ENCODE data around the gene ZNF837. TPM values are rescaled to one million over a fixed set of nuclear protein-coding genes. Genes with fewer than 3 reads are reported as not detected.

ZNF837 gene
- total RNA-seq, 1 experiment from 2014 or later: 3.3 TPM

DNA sequence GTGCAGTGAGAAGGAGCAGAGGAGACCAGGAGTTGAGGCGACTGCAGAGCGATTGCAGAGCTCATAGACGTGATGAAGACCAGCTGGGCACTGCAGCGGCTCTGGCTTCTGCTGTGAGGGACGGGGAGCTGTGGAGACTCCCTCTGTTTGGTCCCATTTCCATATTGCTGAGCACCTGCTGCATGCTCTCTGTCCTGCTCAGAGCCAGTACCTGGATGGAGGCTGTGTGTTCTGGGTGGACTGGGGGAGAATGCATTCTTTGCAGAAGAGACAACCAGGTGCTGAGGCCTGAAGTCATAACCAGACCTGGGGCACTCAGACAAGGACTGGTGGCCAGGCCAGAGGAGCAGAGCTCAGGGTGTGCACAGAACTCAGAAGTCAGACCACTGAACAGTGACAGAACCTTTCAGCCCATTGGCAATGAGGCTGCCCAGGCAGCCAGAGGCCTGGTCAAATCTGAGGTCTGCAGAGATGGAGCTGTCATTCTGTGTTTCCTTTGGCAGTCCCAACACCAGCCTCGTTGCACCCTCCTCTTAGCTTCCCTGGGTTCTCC lies 26.3 kb downstream of the ZNF837 start:
- BruUV-seq (replicated peaks): no TSS peak
- Histone ChIP-seq H3K4me1 (replicated peaks; ENCODE audit: insufficient read depth) (no peaks in the 10 kb centered on the region), H3K36me3 (ENCODE audit: low read depth) (no peaks in the 10 kb centered on the region), H3K27me3 (ENCODE audit: insufficient read depth, low read depth) (no peaks in the 10 kb centered on the region), H3K4me2 (no peak overlapping the region), H3F3A (ENCODE audit: insufficient read depth, low read depth) (no peaks in the 10 kb centered on the region), H4K20me1 (ENCODE audit: insufficient read depth) (no peaks in the 10 kb centered on the region), H3K9me3 (ENCODE audit: insufficient read depth, low read depth) (no peaks in the 10 kb centered on the region), H3K27ac (no peak overlapping the region), H2AFZ (no peak overlapping the region), H3K9me2 (ENCODE audit: insufficient read depth) (no peaks in the 10 kb centered on the region), H3K79me2 (ENCODE audit: low read depth) (no peaks in the 10 kb centered on the region), H3K4me3 (no peak overlapping the region)
- intact Hi-C loops (cut with micrococcal nuclease; ENCODE audit: unreplicated experiment): no loop called here
- POLR2A ChIA-PET (ENCODE audit: unreplicated experiment): no interaction called here
- DNase-seq: no peak
- no peak for TF ChIP-seq EZH2 (IDR thresholded peaks at IDR 0.05; ENCODE audit: low read depth)
- TF ChIP-seq, protein P1, sequence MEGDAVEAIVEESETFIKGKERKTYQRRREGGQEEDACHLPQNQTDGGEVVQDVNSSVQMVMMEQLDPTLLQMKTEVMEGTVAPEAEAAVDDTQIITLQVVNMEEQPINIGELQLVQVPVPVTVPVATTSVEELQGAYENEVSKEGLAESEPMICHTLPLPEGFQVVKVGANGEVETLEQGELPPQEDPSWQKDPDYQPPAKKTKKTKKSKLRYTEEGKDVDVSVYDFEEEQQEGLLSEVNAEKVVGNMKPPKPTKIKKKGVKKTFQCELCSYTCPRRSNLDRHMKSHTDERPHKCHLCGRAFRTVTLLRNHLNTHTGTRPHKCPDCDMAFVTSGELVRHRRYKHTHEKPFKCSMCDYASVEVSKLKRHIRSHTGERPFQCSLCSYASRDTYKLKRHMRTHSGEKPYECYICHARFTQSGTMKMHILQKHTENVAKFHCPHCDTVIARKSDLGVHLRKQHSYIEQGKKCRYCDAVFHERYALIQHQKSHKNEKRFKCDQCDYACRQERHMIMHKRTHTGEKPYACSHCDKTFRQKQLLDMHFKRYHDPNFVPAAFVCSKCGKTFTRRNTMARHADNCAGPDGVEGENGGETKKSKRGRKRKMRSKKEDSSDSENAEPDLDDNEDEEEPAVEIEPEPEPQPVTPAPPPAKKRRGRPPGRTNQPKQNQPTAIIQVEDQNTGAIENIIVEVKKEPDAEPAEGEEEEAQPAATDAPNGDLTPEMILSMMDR (conservative IDR thresholded peaks at IDR 0.05): no peak
- CTCF ChIA-PET: no interaction called here

DNA sequence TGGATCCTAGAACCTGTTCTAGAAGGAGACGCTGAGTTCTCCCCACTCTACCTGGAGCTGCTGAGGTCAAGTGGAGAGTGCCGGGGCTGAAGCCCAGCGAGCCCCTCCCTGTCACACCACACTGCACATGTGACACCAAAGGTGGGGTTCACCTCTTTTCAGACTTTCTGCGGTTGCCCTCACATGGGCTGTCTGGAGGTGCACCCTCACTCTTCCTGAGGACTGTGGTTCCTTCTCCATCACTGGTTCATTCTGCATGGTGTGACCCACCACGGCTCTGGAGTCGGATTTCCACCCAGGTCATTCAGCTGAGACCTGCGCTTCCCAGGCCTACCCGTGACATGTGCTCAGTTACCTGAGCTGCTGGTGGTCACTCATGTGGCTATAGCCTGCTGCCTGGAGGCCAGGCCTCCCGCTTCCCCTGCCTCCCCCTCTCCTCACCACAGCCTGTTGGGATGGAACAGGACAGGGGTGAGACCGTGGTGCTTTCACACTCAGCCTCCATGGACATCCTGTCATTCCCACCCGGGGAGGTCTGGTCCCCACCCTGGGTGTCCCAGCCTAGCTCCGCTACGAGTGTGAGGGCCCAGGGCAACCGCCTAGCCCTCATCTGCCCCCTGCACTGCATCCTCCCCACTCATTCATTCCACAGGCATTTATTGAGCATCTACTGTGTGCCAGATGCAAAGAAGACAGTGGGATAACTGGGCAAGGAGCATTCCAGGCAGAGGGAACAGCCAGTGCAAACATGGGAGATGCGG lies 26.9 kb downstream of the ZNF837 start:
- H3K36me3 ChIP-seq (ENCODE audit: low read depth): no peaks in the 10 kb centered on the region
- H3K4me3 ChIP-seq: no peak overlapping the region
- no peaks in the 10 kb centered on the region for H3K9me2 ChIP-seq (ENCODE audit: insufficient read depth)
- H3K27ac ChIP-seq: no peak overlapping the region
- no peaks in the 10 kb centered on the region for H3K27me3 ChIP-seq (ENCODE audit: insufficient read depth, low read depth)
- no peaks in the 10 kb centered on the region for H3K79me2 ChIP-seq (ENCODE audit: low read depth)
- H3K9me3 ChIP-seq (ENCODE audit: insufficient read depth, low read depth): no peaks in the 10 kb centered on the region
- TF ChIP-seq, protein P1 (conservative IDR thresholded peaks at IDR 0.05): no peak
- no peak for TF ChIP-seq EZH2 (IDR thresholded peaks at IDR 0.05; ENCODE audit: low read depth)
- H3K4me1 ChIP-seq (replicated peaks; ENCODE audit: insufficient read depth): no peaks in the 10 kb centered on the region
- intact Hi-C loops (cut with micrococcal nuclease; ENCODE audit: unreplicated experiment): no loop called here
- H2AFZ ChIP-seq: no peak overlapping the region
- H3K4me2 ChIP-seq: no peak overlapping the region
- no TSS peak for BruUV-seq (replicated peaks)
- H3F3A ChIP-seq (ENCODE audit: insufficient read depth, low read depth): no peaks in the 10 kb centered on the region
- POLR2A ChIA-PET (ENCODE audit: unreplicated experiment): no interaction called here
- no peaks in the 10 kb centered on the region for H4K20me1 ChIP-seq (ENCODE audit: insufficient read depth)
- no peak for DNase-seq
- CTCF ChIA-PET: no interaction called here

DNA sequence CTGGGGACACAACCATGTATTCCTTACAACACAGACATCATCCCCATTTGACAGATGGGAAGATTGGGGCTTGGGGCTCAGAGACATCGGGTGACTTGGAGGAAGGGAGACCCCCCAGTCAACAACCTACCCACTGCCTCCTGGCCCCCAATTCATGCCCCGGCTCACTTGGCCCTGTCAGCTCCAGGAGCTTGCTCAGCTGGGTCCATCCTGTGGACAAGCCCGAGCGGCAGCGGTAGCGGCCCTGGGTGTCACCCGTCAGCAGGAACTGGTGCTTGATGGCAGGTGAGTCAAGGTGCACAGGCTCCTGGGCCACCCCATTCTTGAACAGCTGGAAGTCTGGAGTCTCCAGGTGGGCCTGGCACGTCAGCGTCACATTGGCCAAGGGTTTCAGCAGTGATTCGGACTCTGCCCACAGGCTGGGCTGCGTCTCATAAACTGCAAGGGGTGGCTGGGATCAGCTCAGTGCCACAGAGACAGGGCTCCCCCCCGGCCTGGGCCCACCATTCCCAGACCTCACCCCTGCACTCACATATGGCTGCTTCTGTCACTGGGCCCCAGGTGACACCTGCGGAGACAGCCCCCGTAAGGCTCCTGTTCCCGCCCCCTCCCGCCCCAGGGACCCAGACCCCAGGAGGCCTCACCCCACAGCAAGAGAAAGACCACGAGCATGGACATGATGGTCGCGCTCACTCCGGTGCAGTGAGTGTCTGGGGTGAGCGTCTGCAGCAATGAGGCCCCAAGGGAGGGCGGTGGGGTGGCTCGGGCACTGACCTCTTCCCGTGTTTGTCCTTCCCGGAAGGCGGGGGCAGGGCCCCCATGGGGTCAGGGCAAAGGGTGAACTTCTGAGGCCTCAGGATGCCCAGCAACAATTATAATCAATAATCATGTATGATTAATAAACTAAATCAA lies 27.8 kb downstream of the ZNF837 start, which contains the start of gene A1BG:
Gene A1BG (minus strand): TSS at position 733 of the 912 bp plus-strand sequence. CDS start 55 bp downstream, at position 678.
- Histone ChIP-seq H3K27me3 (ENCODE audit: insufficient read depth, low read depth) (no peaks in the 10 kb centered on the region), H3K4me3 (no peak within 1 kb of the TSS), H3K4me2 (no peak within 1 kb of the TSS), H3K36me3 (ENCODE audit: low read depth) (no peaks in the 10 kb centered on the region), H3K9me2 (ENCODE audit: insufficient read depth) (no peaks in the 10 kb centered on the region), H3F3A (ENCODE audit: insufficient read depth, low read depth) (no peaks in the 10 kb centered on the region), H3K9me3 (ENCODE audit: insufficient read depth, low read depth) (no peaks in the 10 kb centered on the region), H3K4me1 (replicated peaks; ENCODE audit: insufficient read depth) (no peaks in the 10 kb centered on the region), H4K20me1 (ENCODE audit: insufficient read depth) (no peaks in the 10 kb centered on the region), H3K27ac (no peak within 1 kb of the TSS), H2AFZ (no peak within 1 kb of the TSS), H3K79me2 (ENCODE audit: low read depth) (no peaks in the 10 kb centered on the region)
- ChIA-PET CTCF (no interaction called here), POLR2A (ENCODE audit: unreplicated experiment) (no interaction called here)
- no TSS peak for BruUV-seq (replicated peaks)
- no peak for DNase-seq
- intact Hi-C loops (cut with micrococcal nuclease; ENCODE audit: unreplicated experiment): no loop called here
- TF ChIP-seq, protein P1 (conservative IDR thresholded peaks at IDR 0.05): no peak
- no peak for TF ChIP-seq EZH2 (IDR thresholded peaks at IDR 0.05; ENCODE audit: low read depth)

Data from PC-9 (cell line).